SH-SY5Y (cell line): Measurements from ENCODE around the gene CSTF2T.

Source experiments
- GATA2 ChIP-seq: IDR thresholded peaks from 2 replicates; pipeline ENCODE4 v1.6.1; 2011; ENCODE audit warnings: mild to moderate bottlenecking, low read depth, low read length
- GATA3 ChIP-seq: IDR thresholded peaks from 2 replicates; pipeline ENCODE4 v1.6.1; 2011; ENCODE audit warnings: low read depth, mild to moderate bottlenecking, low read length, moderate library complexity

- TF ChIP-seq GATA3 (no peak), GATA2 (no peak)
These were observed 24.3 kb downstream of the CSTF2T start for GRCh38 chr10:51675088-51675487.
